CD4-positive, alpha-beta T cell (primary cell): ENCODE data around the gene GLDN. TPM values are rescaled to one million over a fixed set of nuclear protein-coding genes. Genes with fewer than 3 reads are reported as not detected.

Experiments
- ATAC-seq: fragments of 200-7000 bp; cut with Tn5 transposase; one replicate; pipeline ENCODE4 v1.10.0; 2022; ENCODE audit warnings: mild to moderate bottlenecking; ENCODE audit not compliant: poor library complexity
- CTCF ChIA-PET: fragments of 350-600 bp; sonication (Branson Sonifier 250); formaldehyde crosslinking; loops from one replicate; lab custom pipeline; 2021; ENCODE audit warnings: antibody characterized with exemption, inconsistent platforms; lab: Charles Lee
- POLR2A ChIA-PET: fragments of 350-600 bp; sonication (Branson Sonifier 250); formaldehyde crosslinking; loops from one replicate; lab custom pipeline; 2021; ENCODE audit warnings: antibody characterized with exemption, inconsistent platforms; lab: Charles Lee
- DNase-seq, 14 experiments: peaks; one replicate each; pipeline ENCODE4 v3.0.0-alpha.2; 2013 to 2020; ENCODE audit warnings: mixed read lengths in 2 of 14
- H3K27ac ChIP-seq, 2 donors: one replicate each; pipeline versions ENCODE4 v1.5.1 to v1.7.0; 2013; ENCODE audit warnings: low read length in 2 of 2, low read depth in 1 of 2, mild to moderate bottlenecking in 1 of 2
- H3K27me3 ChIP-seq, 2 experiments: 1 replicate in 1 of 2; 2 replicates in 1 of 2; pipeline versions ENCODE4 v1.6.1 to v1.7.0; 2013; ENCODE audit warnings: low read length in 2 of 2, control low read depth in 1 of 2, mild to moderate bottlenecking in 1 of 2, moderate library complexity in 1 of 2; ENCODE audit not compliant: insufficient read depth in 2 of 2, control insufficient read depth in 1 of 2
- H3K36me3 ChIP-seq: one replicate; pipeline ENCODE4 v1.6.1; 2013; ENCODE audit warnings: low read length, control low read depth; ENCODE audit not compliant: insufficient read depth
- H3K4me1 ChIP-seq: one replicate; pipeline ENCODE4 v1.6.1; 2013; ENCODE audit warnings: low read length, control low read depth; ENCODE audit not compliant: insufficient read depth
- H3K4me3 ChIP-seq: one replicate; pipeline ENCODE4 v1.5.1; 2013; ENCODE audit warnings: mild to moderate bottlenecking, low read length, moderate library complexity
- H3K9me3 ChIP-seq, 2 experiments: 1 replicate in 1 of 2; 2 replicates in 1 of 2; pipeline versions ENCODE4 v1.6.1 to v1.7.0; 2013; ENCODE audit warnings: low read length in 2 of 2, mild to moderate bottlenecking in 2 of 2, control low read depth in 1 of 2, moderate library complexity in 1 of 2; ENCODE audit not compliant: control insufficient read depth in 1 of 2, insufficient read depth in 1 of 2
- H3K27ac Mint-ChIP-seq: one replicate; pipeline ENCODE4 v1.8.0; 2020; ENCODE audit warnings: mixed read lengths
- H3K27me3 Mint-ChIP-seq: one replicate; pipeline ENCODE4 v1.8.0; 2021; ENCODE audit warnings: mixed read lengths
- H3K36me3 Mint-ChIP-seq: one replicate; pipeline ENCODE4 v1.8.0; 2021; ENCODE audit warnings: low read depth, mixed read lengths
- H3K4me1 Mint-ChIP-seq: one replicate; pipeline ENCODE4 v1.8.0; 2021; ENCODE audit warnings: low read depth, mixed read lengths
- H3K4me3 Mint-ChIP-seq: one replicate; pipeline ENCODE4 v1.8.0; 2020; ENCODE audit warnings: mild to moderate bottlenecking, mixed read lengths
- H3K9me3 Mint-ChIP-seq: one replicate; pipeline ENCODE4 v1.8.0; 2020; ENCODE audit warnings: mixed read lengths
- CTCF ChIP-seq: fragments of 200-600 bp; IDR thresholded peaks from one replicate; pipeline ENCODE4 v1.8.0; 2022; ENCODE audit warnings: antibody characterized with exemption, mild to moderate bottlenecking
- intact Hi-C, 2 experiments: fragments of 100-400 bp; cut with DNase I in 1 of 2; cut with micrococcal nuclease in 1 of 2; formaldehyde crosslinking; loops; one replicate each; pipeline versions ENCODE4 v1.15.1 to v1.9.0; 2023 to 2025; cut with DNase I, micrococcal nuclease
- total RNA-seq, 174 experiments: library from RNA in 2 of 174; stranded (reverse) in 2 of 174; gene quantifications; one replicate each; pipeline ENCODE4 v1.2.3 and lab custom pipeline; 2021 to 2026

GLDN gene
- total RNA-seq, 2 experiments from 2014 or later = not detected

DNA sequence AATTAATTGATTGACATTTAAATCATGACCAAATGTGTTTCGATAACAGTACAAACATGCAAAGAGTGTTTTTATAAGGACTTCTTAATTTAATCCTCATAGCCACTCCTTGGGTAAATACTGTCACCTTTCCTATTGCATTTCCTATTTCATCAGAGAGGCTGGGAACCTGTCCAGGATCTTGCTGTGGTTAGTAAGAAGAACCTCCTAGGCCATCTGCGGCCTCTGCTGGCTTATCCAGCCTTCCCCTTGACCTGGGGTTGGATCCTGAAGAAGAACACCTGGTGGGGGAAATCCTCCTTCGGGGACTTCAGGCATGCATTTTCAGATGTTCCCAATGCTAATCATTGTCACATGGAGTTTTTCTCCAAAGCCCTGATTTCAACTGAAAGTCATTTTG lies 25.5 kb downstream of the GLDN start:
- H3K36me3 Mint-ChIP-seq = no peaks in the 10 kb centered on the region
- DNase-seq (no peak), ATAC-seq (no peak)
- no peak overlapping the region for H3K27ac Mint-ChIP-seq
- no peak for TF ChIP-seq CTCF
- no peaks in the 10 kb centered on the region for H3K36me3 ChIP-seq
- intact Hi-C loops = no loop called here
- H3K4me1 Mint-ChIP-seq = no peaks in the 10 kb centered on the region
- no peak overlapping the region for H3K4me3 Mint-ChIP-seq
- H3K27me3 ChIP-seq = no peaks in the 10 kb centered on the region
- POLR2A ChIA-PET = no interaction called here
- H3K27ac ChIP-seq = no peak overlapping the region
- no peaks in the 10 kb centered on the region for H3K4me1 ChIP-seq
- H3K4me3 ChIP-seq = no peak overlapping the region
- H3K9me3 ChIP-seq = no peaks in the 10 kb centered on the region
- no peaks in the 10 kb centered on the region for H3K9me3 Mint-ChIP-seq
- peaks cover 5% of the 10 kb centered on the region for H3K27me3 Mint-ChIP-seq
- CTCF ChIA-PET = no interaction called here

- no peaks in the 10 kb centered on the region for H3K4me1 Mint-ChIP-seq
- ChIA-PET POLR2A (no interaction called here), CTCF (no interaction called here)
- H3K9me3 Mint-ChIP-seq = no peaks in the 10 kb centered on the region
- H3K4me3 ChIP-seq = no peak overlapping the region
- H3K27ac Mint-ChIP-seq = no peak overlapping the region
- no peak overlapping the region for H3K27ac ChIP-seq
- DNase-seq (no peak), ATAC-seq (no peak)
- TF ChIP-seq CTCF = no peak
- no peaks in the 10 kb centered on the region for H3K36me3 Mint-ChIP-seq
- no peaks in the 10 kb centered on the region for H3K27me3 ChIP-seq
- peaks cover 5% of the 10 kb centered on the region for H3K27me3 Mint-ChIP-seq
- H3K4me1 ChIP-seq = no peaks in the 10 kb centered on the region
- intact Hi-C loops = no loop called here
- H3K9me3 ChIP-seq = no peaks in the 10 kb centered on the region
- no peak overlapping the region for H3K4me3 Mint-ChIP-seq
- H3K36me3 ChIP-seq = no peaks in the 10 kb centered on the region
These were observed 26.0 kb downstream of the GLDN start for GRCh38 chr15:51367322-51367976.

DNA sequence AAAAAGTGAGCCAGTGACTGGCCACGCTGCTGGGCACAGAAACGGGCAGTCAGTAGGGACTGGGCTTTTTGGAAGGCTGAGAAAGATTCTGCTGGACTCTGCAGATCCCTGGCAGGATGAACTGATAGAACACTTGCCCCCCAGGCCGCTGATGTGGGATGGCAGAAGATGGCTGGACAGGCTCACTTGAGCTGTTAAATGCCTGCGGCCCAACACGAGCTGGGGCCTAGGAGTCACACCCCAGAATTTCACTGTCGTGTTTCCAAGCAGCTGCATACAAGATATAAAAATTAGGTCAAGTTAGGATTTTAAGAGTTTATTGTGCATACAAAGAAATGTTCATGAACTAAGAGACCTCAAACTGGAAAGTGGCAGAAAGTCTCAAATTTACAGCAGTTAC lies 26.9 kb downstream of the GLDN start:
- CTCF ChIA-PET = no interaction called here
- Histone ChIP-seq H3K36me3 (no peaks in the 10 kb centered on the region), H3K9me3 (no peaks in the 10 kb centered on the region), H3K4me3 (no peak overlapping the region), H3K4me1 (no peaks in the 10 kb centered on the region), H3K27ac (no peak overlapping the region), H3K27me3 (no peaks in the 10 kb centered on the region)
- intact Hi-C loops = no loop called here
- DNase-seq (no peak), ATAC-seq (no peak)
- H3K27ac Mint-ChIP-seq = no peak overlapping the region
- H3K4me1 Mint-ChIP-seq = no peaks in the 10 kb centered on the region
- TF ChIP-seq CTCF = no peak
- H3K36me3 Mint-ChIP-seq = no peaks in the 10 kb centered on the region
- H3K9me3 Mint-ChIP-seq = no peaks in the 10 kb centered on the region
- peaks cover 5% of the 10 kb centered on the region for H3K27me3 Mint-ChIP-seq
- POLR2A ChIA-PET = no interaction called here
- H3K4me3 Mint-ChIP-seq = no peak overlapping the region
